ENCODE measurements around the gene ARL4C.

ARL4C gene

DNA sequence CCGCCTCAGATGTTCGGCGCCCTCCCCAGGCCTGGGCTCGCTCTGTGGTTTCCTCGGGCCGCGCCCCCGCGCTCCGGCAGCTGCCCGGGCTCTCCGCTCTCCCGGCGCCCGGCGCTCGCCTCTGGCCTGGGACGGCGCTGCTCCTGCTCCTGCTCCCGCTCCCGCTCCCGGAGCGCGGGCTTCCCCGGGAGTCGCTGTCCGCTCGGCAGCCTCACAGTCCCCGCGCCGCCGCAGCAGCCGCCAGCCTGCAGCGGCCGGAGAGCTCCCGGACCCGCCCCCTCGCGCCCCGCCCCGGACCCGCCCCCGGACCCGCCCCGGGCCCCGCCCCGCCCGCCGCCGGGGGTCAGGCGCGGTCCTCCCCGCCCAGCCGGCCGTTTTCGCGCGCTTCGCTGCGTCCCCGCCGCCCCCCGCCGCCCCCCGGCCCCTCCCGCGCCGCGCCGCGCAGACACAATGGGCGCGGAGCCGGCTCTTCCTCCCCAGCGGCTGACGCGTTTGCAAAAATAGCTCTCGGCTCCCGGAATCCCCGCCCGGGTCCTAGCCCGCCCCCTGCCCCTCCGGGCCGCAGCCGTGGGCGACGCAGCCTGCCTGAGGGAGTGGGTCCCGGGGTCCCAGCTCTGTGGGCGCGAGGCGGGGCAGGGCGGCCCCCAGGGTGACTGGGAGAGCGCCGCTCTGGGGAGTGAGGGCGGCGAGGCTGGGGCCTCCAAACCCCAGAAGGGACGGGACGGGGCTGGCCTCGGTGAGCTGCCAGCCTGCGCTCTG is at the start of gene ARL4C:
Gene ARL4C (minus strand): TSS at position 247 of the 759 bp plus-strand sequence. CDS start 495 bp downstream, outside the sequence.
- peak; percentile 84 for DNase-seq (ENCODE audit: low spot score)

DNA sequence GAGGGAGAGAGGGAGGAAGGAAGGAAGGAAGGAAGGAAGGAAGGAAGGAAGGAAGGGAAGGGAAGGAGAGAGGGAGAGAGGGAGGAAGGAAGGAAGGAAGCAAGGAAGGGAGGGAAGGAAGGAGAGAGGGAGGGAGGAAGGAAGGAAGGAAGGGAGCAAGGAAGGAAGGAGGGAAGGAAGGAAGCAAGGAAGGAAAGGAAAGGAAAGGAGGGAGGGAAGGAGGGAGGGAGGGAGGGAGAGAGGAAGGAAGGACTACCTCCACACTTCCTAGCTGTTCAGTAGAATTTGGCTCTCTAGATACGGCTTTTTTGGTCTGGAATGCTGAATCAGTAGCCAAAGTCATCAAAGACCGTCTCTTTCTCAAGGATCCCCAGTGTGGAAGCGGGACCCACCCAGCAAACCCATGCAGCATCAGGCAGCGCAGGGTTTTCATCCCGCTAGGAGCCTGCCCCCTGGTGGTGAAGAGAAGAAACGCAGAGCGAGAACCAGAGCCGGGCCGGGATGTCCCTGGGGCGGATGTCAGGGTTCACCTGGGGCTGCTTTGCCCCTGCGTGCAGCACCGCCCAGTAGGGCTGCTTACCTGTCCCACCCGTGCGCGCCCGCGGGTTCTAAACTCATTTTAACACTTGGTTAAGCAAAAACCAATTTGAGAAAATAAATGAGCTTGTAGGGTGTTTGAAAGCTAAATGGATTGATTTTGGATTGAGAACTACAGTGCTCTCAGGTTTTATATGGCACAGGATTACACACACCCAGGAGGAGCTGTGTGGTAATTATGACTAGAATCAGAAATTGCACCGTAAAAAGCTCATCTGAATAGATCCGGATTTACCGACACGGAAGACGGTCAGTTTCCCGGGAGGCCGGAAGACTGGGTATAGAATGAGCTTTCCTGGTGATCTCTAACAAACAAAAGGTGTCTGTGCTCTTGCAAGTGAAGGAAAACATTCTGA is 48.1 kb upstream of the ARL4C start:
- peak; percentile 61 for DNase-seq (ENCODE audit: low spot score)

- no peak for DNase-seq (ENCODE audit: low spot score)
These were observed 45.9 kb upstream of the ARL4C start for GRCh38 chr2:234542742-234543141.

GRCh38 chr2:234537929-234538328 is 41.0 kb upstream of the ARL4C start:
- no peak for DNase-seq (ENCODE audit: low spot score)

- DNase-seq (ENCODE audit: low spot score), result no peak
These were observed 39.5 kb upstream of the ARL4C start for GRCh38 chr2:234536178-234536965.

GRCh38 chr2:234535464-234535863 is 38.6 kb upstream of the ARL4C start:
- DNase-seq (ENCODE audit: low spot score), result no peak

- no peak for DNase-seq (ENCODE audit: low spot score)
These were observed 37.6 kb upstream of the ARL4C start for GRCh38 chr2:234534515-234534914.

DNA sequence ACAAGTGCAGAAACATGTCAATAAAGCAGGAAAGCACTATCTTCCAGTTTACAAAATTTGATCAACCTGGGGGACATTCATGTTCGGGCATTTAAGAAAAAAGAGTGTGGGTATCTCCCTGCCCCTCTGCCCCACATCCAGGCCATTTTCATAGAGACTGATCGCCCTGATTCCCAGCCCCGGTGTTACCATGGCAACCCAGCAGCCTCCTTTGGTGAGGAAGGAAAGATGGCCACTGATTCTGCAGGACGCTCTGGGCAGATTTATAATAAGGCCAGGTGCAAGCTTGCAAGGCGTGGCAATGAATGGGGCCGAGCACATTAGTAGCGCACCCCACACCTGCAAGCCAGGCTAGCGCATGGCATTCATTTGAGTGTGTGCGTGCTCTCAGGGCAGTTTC is 36.7 kb upstream of the ARL4C start:
- DNase-seq (ENCODE audit: low spot score), result no peak

- no peak for DNase-seq (ENCODE audit: low spot score)
These were observed 31.7 kb upstream of the ARL4C start for GRCh38 chr2:234528410-234529148.

DNA sequence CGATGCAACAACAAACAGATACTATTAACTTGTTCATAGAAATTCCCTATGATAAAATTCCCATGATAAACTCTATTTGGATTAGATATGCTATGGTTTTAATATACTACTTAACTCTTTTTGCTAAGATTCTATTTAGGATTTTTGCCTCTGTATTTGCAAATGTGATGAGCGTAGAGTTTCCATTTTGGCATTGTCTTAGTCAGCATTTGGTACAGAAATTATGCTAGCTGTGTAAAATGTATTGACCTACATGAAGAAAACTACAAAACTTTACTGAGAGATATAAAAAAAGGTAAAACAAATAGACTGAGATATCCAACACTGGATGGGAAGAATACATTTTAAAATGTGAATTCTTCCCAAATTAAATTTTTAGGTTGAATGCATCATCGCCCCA is 29.8 kb upstream of the ARL4C start:
- no peak for DNase-seq (ENCODE audit: low spot score)

GRCh38 chr2:234521536-234521935 is 24.7 kb upstream of the ARL4C start:
- DNase-seq (ENCODE audit: low spot score), result no peak

- no peak for DNase-seq (ENCODE audit: low spot score)
These were observed 22.2 kb upstream of the ARL4C start for GRCh38 chr2:234518986-234519642.

DNA sequence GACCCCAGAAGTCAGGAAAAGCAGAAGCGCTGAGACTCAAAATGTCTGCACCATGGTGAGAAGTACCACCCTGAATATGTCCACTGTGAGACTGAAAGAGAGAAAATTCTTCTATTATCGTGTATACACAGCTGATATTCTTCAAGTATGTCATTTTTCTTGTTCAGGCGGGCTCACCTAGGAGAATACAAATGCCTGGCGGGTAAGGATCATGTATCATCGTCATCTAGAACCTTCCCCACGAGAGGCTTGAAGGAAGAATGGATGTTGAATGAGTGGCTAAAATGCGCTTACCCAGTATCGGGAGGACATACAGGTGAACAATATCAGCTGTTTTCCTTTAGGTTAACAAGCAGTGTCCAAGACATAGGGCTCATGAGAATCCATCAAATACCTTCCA is 21.1 kb upstream of the ARL4C start:
- no peak for DNase-seq (ENCODE audit: low spot score)

DNA sequence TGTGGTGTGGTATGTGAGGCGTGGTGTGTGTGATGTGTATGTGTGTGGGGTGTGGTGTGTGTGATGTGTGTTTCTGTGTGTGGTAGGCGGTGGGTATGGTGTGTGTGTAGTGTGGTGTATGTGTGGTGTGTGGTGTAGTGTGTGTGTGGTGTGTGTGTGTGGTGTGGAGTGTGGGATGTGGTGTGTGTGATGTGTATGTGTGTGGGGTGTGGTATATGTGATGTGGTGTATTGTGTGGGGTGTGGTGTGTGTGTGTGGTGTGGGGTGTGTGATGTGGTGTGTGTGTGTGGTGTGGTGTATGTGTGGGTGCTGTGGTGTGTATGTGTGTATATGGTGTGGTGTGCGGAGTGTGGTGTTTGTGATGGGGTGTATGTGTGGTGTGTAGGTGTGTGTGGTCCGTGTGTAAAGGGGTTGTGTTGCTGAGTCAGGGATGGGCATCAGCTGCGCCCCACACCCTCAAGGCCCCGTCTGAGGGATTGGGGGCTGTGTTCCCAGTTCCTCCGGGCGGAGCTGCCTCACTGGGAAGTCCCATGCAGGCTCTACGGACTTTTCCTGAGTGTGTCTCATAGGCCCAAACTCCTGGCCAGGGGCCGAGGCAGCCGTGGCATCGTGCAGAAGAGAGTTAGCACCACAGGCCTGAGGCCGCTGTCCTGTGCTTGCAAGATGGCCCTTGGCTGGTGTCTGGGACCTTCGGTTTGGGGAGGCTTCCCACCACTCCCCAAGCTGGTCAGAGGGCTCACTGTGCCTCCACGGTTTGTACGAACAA is 18.2 kb upstream of the ARL4C start:
- DNase-seq (ENCODE audit: low spot score), result no peak

DNA sequence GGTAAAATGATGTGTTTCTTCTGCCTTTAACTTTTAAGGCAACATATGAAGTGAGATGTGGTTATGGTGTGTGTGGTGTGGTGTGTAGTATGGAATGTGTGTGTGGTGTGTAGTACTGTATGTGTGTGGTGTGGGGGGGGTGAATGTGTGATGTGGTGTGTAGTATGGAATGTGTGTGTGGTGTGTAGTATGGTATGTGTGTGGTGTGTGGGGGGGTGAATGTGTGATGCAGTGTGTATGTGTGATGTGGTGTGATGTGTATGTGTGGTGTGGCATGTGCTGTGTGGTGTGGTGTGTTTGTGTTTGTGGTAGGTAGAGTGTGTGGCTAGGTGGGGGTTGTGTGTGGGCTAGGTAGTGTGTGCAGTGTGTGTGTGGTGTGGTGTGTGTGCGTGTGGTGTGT is 17.2 kb upstream of the ARL4C start:
- DNase-seq (ENCODE audit: low spot score), result no peak

- DNase-seq (ENCODE audit: low spot score), result no peak
These were observed 16.2 kb upstream of the ARL4C start for GRCh38 chr2:234512884-234513669.

- no peak for DNase-seq (ENCODE audit: low spot score)
These were observed 6.0 kb upstream of the ARL4C start for GRCh38 chr2:234502919-234503285.

GRCh38 chr2:234502285-234502918 is 5.5 kb upstream of the ARL4C start:
- DNase-seq (ENCODE audit: low spot score), result peak; percentile 68

Measured in AG08395 (cell line).